ENCODE results near the gene TSSK2. TPM values are rescaled to one million over a fixed set of nuclear protein-coding genes. Genes with fewer than 3 reads are reported as not detected.
A peak's percentile ranks its signal among the peaks of the same experiment; 100 is the strongest.

The TSSK2 gene
- total and polyA plus RNA-seq, 2 experiments from 2014 or later, result not detected

- H3K4me3 ChIP-seq, result no peak overlapping the region
- H3K27ac Mint-ChIP-seq, result 0 out of 2 replicates have a peak overlapping the region, but pooled peaks have one; percentile 30
- peaks cover 23% of the 10 kb centered on the region for H3K4me1 Mint-ChIP-seq
- peaks cover 20% of the 10 kb centered on the region for H3K4me1 ChIP-seq (ENCODE audit: insufficient read depth)
- H3K9me2 ChIP-seq (ENCODE audit: insufficient read depth), result no peaks in the 10 kb centered on the region
- no peaks in the 10 kb centered on the region for H3K36me3 Mint-ChIP-seq (ENCODE audit: low read depth)
- peaks cover 5% of the 10 kb centered on the region for H3K27me3 Mint-ChIP-seq (ENCODE audit: insufficient read depth, low read depth, poor library complexity)
- no peak overlapping the region for H2AFZ ChIP-seq
- DNase-seq (ENCODE audit: low spot score) (peak; percentile 51), ATAC-seq (peak; percentile 72)
- H3K4me2 ChIP-seq, result no peak overlapping the region
- peaks cover 72% of the 10 kb centered on the region for H4K20me1 ChIP-seq (replicated peaks; ENCODE audit: insufficient read depth)
- no peaks in the 10 kb centered on the region for H3F3A ChIP-seq (replicated peaks; ENCODE audit: low read depth)
- H3K9me3 Mint-ChIP-seq, result no peaks in the 10 kb centered on the region
- no peaks in the 10 kb centered on the region for H3K36me3 ChIP-seq (ENCODE audit: insufficient read depth)
- TF ChIP-seq CTCF (conservative IDR thresholded peaks at IDR 0.05; ENCODE audit: low read depth in 2 of 2) (peak; percentile 48 to 64), JUNB (IDR thresholded peaks at IDR 0.05; ENCODE audit: unreplicated experiment) (no peak), EZH2 (IDR thresholded peaks at IDR 0.05; ENCODE audit: low read depth, unreplicated experiment) (no peak), ZNF331 (CRISPR knock-in tag; IDR thresholded peaks at IDR 0.05; ENCODE audit: low read depth) (no peak)
- H3K4me3 Mint-ChIP-seq, result no peak overlapping the region
- H3K79me2 ChIP-seq (replicated peaks; ENCODE audit: insufficient read depth), result peaks cover 100% of the 10 kb centered on the region
- no peak overlapping the region for H3K27ac ChIP-seq (ENCODE audit: low read depth)
- H3K27me3 ChIP-seq (ENCODE audit: insufficient read depth), result no peaks in the 10 kb centered on the region
These were observed 25.0 kb upstream of the TSSK2 start for GRCh38 chr22:19105867-19106802.

GRCh38 chr22:19106886-19107729 lies 24.0 kb upstream of the TSSK2 start:
- H3K27ac Mint-ChIP-seq, result no peak overlapping the region; the same call in 1 of the 2 replicates

More at GRCh38 chr22:19106886-19107729, 24.0 kb upstream of the TSSK2 start:
- Histone ChIP-seq H2AFZ (no peak overlapping the region), H3K4me3 (no peak overlapping the region), H3K36me3 (ENCODE audit: insufficient read depth) (no peaks in the 10 kb centered on the region), H3K4me1 (ENCODE audit: insufficient read depth) (peaks cover 27% of the 10 kb centered on the region), H4K20me1 (replicated peaks; ENCODE audit: insufficient read depth) (peaks cover 75% of the 10 kb centered on the region), H3K27me3 (ENCODE audit: insufficient read depth) (no peaks in the 10 kb centered on the region), H3K79me2 (replicated peaks; ENCODE audit: insufficient read depth) (peaks cover 100% of the 10 kb centered on the region), H3K9me2 (ENCODE audit: insufficient read depth) (no peaks in the 10 kb centered on the region), H3F3A (replicated peaks; ENCODE audit: low read depth) (no peaks in the 10 kb centered on the region), H3K27ac (ENCODE audit: low read depth) (no peak overlapping the region), H3K4me2 (no peak overlapping the region)
- Mint-ChIP-seq H3K27me3 (ENCODE audit: insufficient read depth, low read depth, poor library complexity) (peaks cover 5% of the 10 kb centered on the region), H3K4me1 (peaks cover 27% of the 10 kb centered on the region), H3K4me3 (no peak overlapping the region), H3K36me3 (ENCODE audit: low read depth) (no peaks in the 10 kb centered on the region), H3K9me3 (no peaks in the 10 kb centered on the region; the same call in 2 of the 3 replicates)
- ATAC-seq (no peak), DNase-seq (ENCODE audit: low spot score) (no peak)
- TF ChIP-seq CREB1 (CRISPR knock-in tag; IDR thresholded peaks at IDR 0.05; ENCODE audit: low read depth) (no peak), EZH2phosphoT487 (IDR thresholded peaks at IDR 0.05; ENCODE audit: unreplicated experiment) (no peak), EZH2 (IDR thresholded peaks at IDR 0.05; ENCODE audit: low read depth, unreplicated experiment) (no peak), REST (IDR thresholded peaks at IDR 0.05; ENCODE audit: unreplicated experiment) (no peak)

All from GM23338 (cell line).